Vagina (tissue), 2 donors: ENCODE measurements around the gene BLCAP.

Experiments used
- POLR2A ChIP-seq, 2 donors: fragments of 450-650 bp; IDR thresholded peaks; one replicate each; pipeline ENCODE4 v1.6.1; 2017; ENCODE audit warnings: antibody characterized with exemption in 2 of 2, mild to moderate bottlenecking in 2 of 2, moderate library complexity in 2 of 2
- POLR2AphosphoS5 ChIP-seq, 2 donors: sonication (generic); formaldehyde crosslinking; IDR thresholded peaks; one replicate each; pipeline ENCODE4 v1.9.0; 2017; ENCODE audit warnings: antibody characterized with exemption in 2 of 2, mild to moderate bottlenecking in 2 of 2, low read depth in 1 of 2; ENCODE audit not compliant: insufficient read depth in 1 of 2
- TF ChIP-seq, protein P1 (sequence below), 3 experiments: fragments of 450-650 bp in 2 of 3; fragments of 200-600 bp in 1 of 3; sonication (generic) in 1 of 3; IDR thresholded peaks; one replicate each; pipeline ENCODE4 v1.5.1; 2017 to 2019; ENCODE audit warnings: antibody characterized with exemption in 3 of 3, mild to moderate bottlenecking in 2 of 3, moderate library complexity in 2 of 3

DNA sequence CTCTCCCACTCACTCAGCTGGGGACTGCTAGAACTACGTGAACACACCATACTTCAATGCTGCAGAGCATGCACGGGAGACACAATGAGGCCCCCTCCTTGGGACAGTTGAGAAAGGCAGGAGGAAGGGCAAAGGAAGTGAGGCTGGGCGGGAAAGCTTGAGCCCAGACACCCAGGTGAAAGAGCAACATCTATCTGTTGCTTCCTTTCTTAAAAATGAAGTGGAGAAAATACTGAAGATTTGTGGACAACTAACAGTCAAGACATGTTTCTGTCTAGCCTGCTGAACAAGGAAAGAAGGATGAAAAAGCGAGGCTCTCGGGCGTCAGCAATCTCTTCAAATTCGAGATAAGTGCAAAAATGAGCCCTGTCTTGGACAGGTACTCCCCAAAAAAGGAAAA lies 9.6 kb downstream of the BLCAP start:
- TF ChIP-seq, protein P1, sequence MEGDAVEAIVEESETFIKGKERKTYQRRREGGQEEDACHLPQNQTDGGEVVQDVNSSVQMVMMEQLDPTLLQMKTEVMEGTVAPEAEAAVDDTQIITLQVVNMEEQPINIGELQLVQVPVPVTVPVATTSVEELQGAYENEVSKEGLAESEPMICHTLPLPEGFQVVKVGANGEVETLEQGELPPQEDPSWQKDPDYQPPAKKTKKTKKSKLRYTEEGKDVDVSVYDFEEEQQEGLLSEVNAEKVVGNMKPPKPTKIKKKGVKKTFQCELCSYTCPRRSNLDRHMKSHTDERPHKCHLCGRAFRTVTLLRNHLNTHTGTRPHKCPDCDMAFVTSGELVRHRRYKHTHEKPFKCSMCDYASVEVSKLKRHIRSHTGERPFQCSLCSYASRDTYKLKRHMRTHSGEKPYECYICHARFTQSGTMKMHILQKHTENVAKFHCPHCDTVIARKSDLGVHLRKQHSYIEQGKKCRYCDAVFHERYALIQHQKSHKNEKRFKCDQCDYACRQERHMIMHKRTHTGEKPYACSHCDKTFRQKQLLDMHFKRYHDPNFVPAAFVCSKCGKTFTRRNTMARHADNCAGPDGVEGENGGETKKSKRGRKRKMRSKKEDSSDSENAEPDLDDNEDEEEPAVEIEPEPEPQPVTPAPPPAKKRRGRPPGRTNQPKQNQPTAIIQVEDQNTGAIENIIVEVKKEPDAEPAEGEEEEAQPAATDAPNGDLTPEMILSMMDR (IDR thresholded peaks at IDR 0.05), result no peak
- TF ChIP-seq POLR2A (IDR thresholded peaks at IDR 0.05) (no peak), POLR2AphosphoS5 (IDR thresholded peaks at IDR 0.05; ENCODE audit: insufficient read depth in 1 of 2, low read depth in 1 of 2) (no peak)
